Measurements from ENCODE around the gene FOXD1.

Gene FOXD1

DNA sequence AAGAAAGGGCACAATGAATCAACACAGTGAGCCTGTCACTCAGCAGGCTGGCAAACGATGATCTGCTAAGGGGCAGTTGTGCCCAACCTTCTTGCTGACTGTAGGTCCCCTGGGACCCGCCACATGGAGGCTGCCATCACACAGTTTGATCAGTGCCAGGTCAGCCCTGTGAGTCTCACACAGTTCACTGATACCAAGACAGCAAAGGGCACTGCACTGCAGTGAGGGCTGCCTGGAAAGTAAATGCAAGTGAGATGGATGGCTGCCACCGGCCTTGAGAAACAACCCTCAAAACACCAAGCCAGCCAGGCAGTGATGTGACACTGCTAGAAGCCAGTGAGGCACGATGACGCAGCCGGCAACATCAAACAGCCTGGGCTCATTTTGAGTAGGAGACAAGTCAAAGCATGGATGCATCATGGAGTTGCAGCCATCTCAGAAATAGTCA, 30.3 kb downstream of the FOXD1 start:
- no peak for ATAC-seq (ENCODE audit: low read depth)
- no peaks in the 10 kb centered on the region for H3K36me3 ChIP-seq (ENCODE audit: low read depth)
- TF ChIP-seq, protein P1, sequence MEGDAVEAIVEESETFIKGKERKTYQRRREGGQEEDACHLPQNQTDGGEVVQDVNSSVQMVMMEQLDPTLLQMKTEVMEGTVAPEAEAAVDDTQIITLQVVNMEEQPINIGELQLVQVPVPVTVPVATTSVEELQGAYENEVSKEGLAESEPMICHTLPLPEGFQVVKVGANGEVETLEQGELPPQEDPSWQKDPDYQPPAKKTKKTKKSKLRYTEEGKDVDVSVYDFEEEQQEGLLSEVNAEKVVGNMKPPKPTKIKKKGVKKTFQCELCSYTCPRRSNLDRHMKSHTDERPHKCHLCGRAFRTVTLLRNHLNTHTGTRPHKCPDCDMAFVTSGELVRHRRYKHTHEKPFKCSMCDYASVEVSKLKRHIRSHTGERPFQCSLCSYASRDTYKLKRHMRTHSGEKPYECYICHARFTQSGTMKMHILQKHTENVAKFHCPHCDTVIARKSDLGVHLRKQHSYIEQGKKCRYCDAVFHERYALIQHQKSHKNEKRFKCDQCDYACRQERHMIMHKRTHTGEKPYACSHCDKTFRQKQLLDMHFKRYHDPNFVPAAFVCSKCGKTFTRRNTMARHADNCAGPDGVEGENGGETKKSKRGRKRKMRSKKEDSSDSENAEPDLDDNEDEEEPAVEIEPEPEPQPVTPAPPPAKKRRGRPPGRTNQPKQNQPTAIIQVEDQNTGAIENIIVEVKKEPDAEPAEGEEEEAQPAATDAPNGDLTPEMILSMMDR (IDR thresholded peaks at IDR 0.05; ENCODE audit: poor library complexity, severe bottlenecking) = no peak
- no peak for DNase-seq (ENCODE audit: low spot score)
- H3K27ac ChIP-seq (ENCODE audit: poor library complexity, severe bottlenecking) = no peak overlapping the region
- peaks cover 7% of the 10 kb centered on the region for H3K27me3 ChIP-seq (ENCODE audit: insufficient read depth, poor library complexity, severe bottlenecking)
- H3K4me1 ChIP-seq (ENCODE audit: insufficient read depth, poor library complexity, severe bottlenecking) = no peaks in the 10 kb centered on the region
- H3K4me3 ChIP-seq (ENCODE audit: severe bottlenecking) = no peak overlapping the region
- H3K9me3 ChIP-seq (ENCODE audit: severe bottlenecking) = no peaks in the 10 kb centered on the region

DNA sequence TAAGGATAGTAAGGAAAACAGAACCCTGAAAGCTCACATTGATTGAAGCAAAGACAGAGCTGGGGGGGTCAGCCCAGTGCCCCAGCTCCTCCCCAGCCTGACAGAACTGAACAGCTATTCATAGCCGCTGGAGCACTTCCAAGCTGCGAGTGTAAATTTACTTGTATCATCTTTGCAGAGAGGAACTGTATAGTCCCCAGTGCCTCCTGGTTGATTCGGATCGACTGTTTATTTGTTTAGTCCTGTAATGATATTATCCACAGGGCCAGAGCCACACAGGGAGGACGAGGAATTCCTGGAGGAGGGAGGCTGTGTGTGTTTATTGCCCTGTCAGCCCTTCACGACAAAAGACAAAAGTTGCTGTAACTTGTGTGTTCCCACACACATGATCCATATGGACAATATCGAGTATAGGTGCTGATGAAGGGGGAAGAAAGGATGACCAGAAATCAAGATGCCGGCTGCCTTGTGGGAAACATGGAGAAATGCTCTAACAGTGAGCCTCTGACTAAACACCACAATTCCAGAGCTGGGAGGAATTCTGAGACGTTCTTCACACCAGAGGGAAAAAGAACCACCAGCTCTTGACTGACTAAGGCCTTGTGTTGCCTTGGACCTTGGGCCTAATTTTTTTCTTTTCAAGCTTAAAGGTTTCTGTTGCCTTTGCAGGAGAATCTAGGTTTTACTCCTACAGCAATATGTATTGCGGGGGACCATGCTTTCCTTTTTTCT, 31.1 kb downstream of the FOXD1 start:
- no peaks in the 10 kb centered on the region for H3K36me3 ChIP-seq (ENCODE audit: low read depth)
- no peaks in the 10 kb centered on the region for H3K9me3 ChIP-seq (ENCODE audit: severe bottlenecking)
- TF ChIP-seq, protein P1 (IDR thresholded peaks at IDR 0.05; ENCODE audit: poor library complexity, severe bottlenecking) = no peak
- DNase-seq (ENCODE audit: low spot score) = no peak
- H3K27me3 ChIP-seq (ENCODE audit: insufficient read depth, poor library complexity, severe bottlenecking) = peaks cover 7% of the 10 kb centered on the region
- H3K4me3 ChIP-seq (ENCODE audit: severe bottlenecking) = no peak overlapping the region
- no peak for ATAC-seq (ENCODE audit: low read depth)
- H3K4me1 ChIP-seq (ENCODE audit: insufficient read depth, poor library complexity, severe bottlenecking) = no peaks in the 10 kb centered on the region
- no peak overlapping the region for H3K27ac ChIP-seq (ENCODE audit: poor library complexity, severe bottlenecking)

DNA sequence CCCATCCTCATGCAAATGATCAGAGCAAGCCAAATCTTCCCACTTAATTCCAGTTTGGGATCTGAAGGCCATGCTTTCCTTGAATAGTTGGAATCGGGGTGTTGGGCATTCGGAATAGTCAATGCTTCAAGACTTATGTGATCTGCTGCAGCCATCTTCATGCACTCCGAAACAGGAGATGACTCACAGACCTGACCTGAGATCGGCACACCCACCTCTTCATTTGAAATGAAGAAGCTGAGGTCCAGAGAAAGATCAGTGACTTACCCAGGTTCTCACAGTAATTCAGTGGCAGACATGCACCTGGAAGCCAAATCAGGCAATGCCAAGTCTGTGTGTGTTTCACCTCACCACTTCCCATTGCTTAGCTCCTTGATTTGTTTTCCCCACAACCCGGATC, 33.0 kb downstream of the FOXD1 start:
- no peak overlapping the region for H3K4me3 ChIP-seq (ENCODE audit: severe bottlenecking)
- no peaks in the 10 kb centered on the region for H3K4me1 ChIP-seq (ENCODE audit: insufficient read depth, poor library complexity, severe bottlenecking)
- peaks cover 7% of the 10 kb centered on the region for H3K27me3 ChIP-seq (ENCODE audit: insufficient read depth, poor library complexity, severe bottlenecking)
- no peak overlapping the region for H3K27ac ChIP-seq (ENCODE audit: poor library complexity, severe bottlenecking)
- ATAC-seq (ENCODE audit: low read depth) (no peak), DNase-seq (ENCODE audit: low spot score) (no peak)
- no peaks in the 10 kb centered on the region for H3K9me3 ChIP-seq (ENCODE audit: severe bottlenecking)
- TF ChIP-seq, protein P1 (IDR thresholded peaks at IDR 0.05; ENCODE audit: poor library complexity, severe bottlenecking) = no peak
- H3K36me3 ChIP-seq (ENCODE audit: low read depth) = no peaks in the 10 kb centered on the region

DNA sequence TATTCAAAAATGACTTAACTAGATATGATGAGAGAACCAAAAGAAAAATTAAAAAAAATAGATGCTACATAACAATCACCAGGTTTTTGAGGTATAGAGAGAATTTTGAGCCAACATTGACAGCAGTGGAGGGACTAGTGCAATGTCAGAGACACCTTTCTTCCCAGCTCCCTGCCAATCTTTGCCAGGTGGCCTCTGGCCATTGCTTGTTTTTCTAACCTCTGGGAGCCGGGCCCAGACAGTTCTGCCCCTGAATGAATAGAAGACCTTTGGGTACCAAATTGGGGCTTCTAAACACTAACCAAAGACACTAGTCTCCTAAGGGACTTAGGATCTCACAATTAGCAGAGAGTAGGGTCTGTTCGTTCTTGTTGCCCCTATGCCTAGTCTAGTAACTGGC, 33.4 kb downstream of the FOXD1 start:
- TF ChIP-seq, protein P1 (IDR thresholded peaks at IDR 0.05; ENCODE audit: poor library complexity, severe bottlenecking) = no peak
- Histone ChIP-seq H3K4me1 (ENCODE audit: insufficient read depth, poor library complexity, severe bottlenecking) (no peaks in the 10 kb centered on the region), H3K36me3 (ENCODE audit: low read depth) (no peaks in the 10 kb centered on the region), H3K4me3 (ENCODE audit: severe bottlenecking) (no peak overlapping the region), H3K27ac (ENCODE audit: poor library complexity, severe bottlenecking) (no peak overlapping the region), H3K9me3 (ENCODE audit: severe bottlenecking) (no peaks in the 10 kb centered on the region), H3K27me3 (ENCODE audit: insufficient read depth, poor library complexity, severe bottlenecking) (peaks cover 4% of the 10 kb centered on the region)
- no peak for ATAC-seq (ENCODE audit: low read depth)
- no peak for DNase-seq (ENCODE audit: low spot score)

- no peaks in the 10 kb centered on the region for H3K36me3 ChIP-seq (ENCODE audit: low read depth)
- H3K4me3 ChIP-seq (ENCODE audit: severe bottlenecking) = no peak overlapping the region
- TF ChIP-seq, protein P1 (IDR thresholded peaks at IDR 0.05; ENCODE audit: poor library complexity, severe bottlenecking) = no peak
- H3K27me3 ChIP-seq (ENCODE audit: insufficient read depth, poor library complexity, severe bottlenecking) = no peaks in the 10 kb centered on the region
- no peaks in the 10 kb centered on the region for H3K9me3 ChIP-seq (ENCODE audit: severe bottlenecking)
- no peak overlapping the region for H3K27ac ChIP-seq (ENCODE audit: poor library complexity, severe bottlenecking)
- DNase-seq (ENCODE audit: low spot score) (no peak), ATAC-seq (ENCODE audit: low read depth) (peak; percentile 63; the same call in 2 of the 3 replicates)
- H3K4me1 ChIP-seq (ENCODE audit: insufficient read depth, poor library complexity, severe bottlenecking) = no peaks in the 10 kb centered on the region
Observed at GRCh38 chr5:73412597-73412988, 36.0 kb downstream of the FOXD1 start.
